GM15510 (cell line): ENCODE results near the gene RBM38.
A peak's percentile ranks its signal among the peaks of the same experiment; 100 is the strongest.

Source experiments
- POLR2A ChIP-seq: IDR thresholded peaks from 3 replicates; pipeline ENCODE4 v1.6.1; 2011; ENCODE audit warnings: borderline replicate concordance; ENCODE audit not compliant: insufficient read length; ENCODE audit errors: extremely low read depth

The RBM38 gene

GRCh38 chr20:57390604-57391438, at the start of gene RBM38:
Gene RBM38 (plus strand): TSS chr20:57391396. CDS start chr20:57391582, 186 bp downstream.
- no peak for TF ChIP-seq POLR2A

GRCh38 chr20:57341663-57342062, 49.5 kb upstream of the RBM38 start:
- no peak for TF ChIP-seq POLR2A

GRCh38 chr20:57342829-57343228, 48.4 kb upstream of the RBM38 start:
- TF ChIP-seq POLR2A, result no peak

- no peak for TF ChIP-seq POLR2A
Observed at GRCh38 chr20:57346477-57346876, 44.7 kb upstream of the RBM38 start.

- TF ChIP-seq POLR2A, result no peak
Observed at GRCh38 chr20:57347393-57347792, 43.8 kb upstream of the RBM38 start.

GRCh38 chr20:57350081-57350710, 41.0 kb upstream of the RBM38 start:
- TF ChIP-seq POLR2A, result no peak

GRCh38 chr20:57351042-57351783, 40.0 kb upstream of the RBM38 start, which contains the start of gene RAE1:
Gene RAE1 (plus strand): TSS chr20:57351255. CDS start chr20:57354039, 2,784 bp downstream.
- peak; percentile 78 for TF ChIP-seq POLR2A

- no peak for TF ChIP-seq POLR2A
Observed at GRCh38 chr20:57352305-57352704, 38.9 kb upstream of the RBM38 start.

- no peak for TF ChIP-seq POLR2A
Observed at GRCh38 chr20:57353351-57353750, 37.8 kb upstream of the RBM38 start.

- TF ChIP-seq POLR2A, result no peak
Observed at GRCh38 chr20:57361517-57361916, 29.7 kb upstream of the RBM38 start.

- no peak for TF ChIP-seq POLR2A
Observed at GRCh38 chr20:57364451-57364850, 26.7 kb upstream of the RBM38 start.

- TF ChIP-seq POLR2A, result no peak
Observed at GRCh38 chr20:57369596-57369995, 21.6 kb upstream of the RBM38 start.

GRCh38 chr20:57370316-57370715, 20.9 kb upstream of the RBM38 start:
- TF ChIP-seq POLR2A, result no peak

GRCh38 chr20:57371363-57371762, 19.8 kb upstream of the RBM38 start:
- no peak for TF ChIP-seq POLR2A

GRCh38 chr20:57372157-57372556, 19.0 kb upstream of the RBM38 start:
- no peak for TF ChIP-seq POLR2A
